Endothelial cell of umbilical vein (primary cell): ENCODE results near the gene MAP3K21. TPM values are rescaled to one million over a fixed set of nuclear protein-coding genes. Genes with fewer than 3 reads are reported as not detected.

Experiments used
- BruUV-seq: library from RNA; stranded (reverse); fragments of 400-500 nt; replicated peaks from 2 replicates; lab custom pipeline; 2021; lab: Mats Ljungman, UMichigan
- CTCF ChIA-PET: fragments of 300-600, 350-600 bp; sonication (Branson Sonifier 250); formaldehyde crosslinking; loops from one replicate; lab custom pipeline; 2021; ENCODE audit warnings: antibody characterized with exemption, inconsistent platforms; lab: Charles Lee
- POLR2A ChIA-PET: fragments of 300-600, 350-600 bp; sonication (Branson Sonifier 250); formaldehyde crosslinking; loops from one replicate; lab custom pipeline; 2021; ENCODE audit warnings: antibody characterized with exemption, inconsistent platforms; lab: Charles Lee
- DNase-seq: peaks from one replicate; pipeline ENCODE4 v3.0.0-alpha.2; 2011; ENCODE audit warnings: low read depth, low spot score
- FAIRE-seq: peaks from 2 replicates; lab custom pipeline; 2011; peaks lifted over from hg19 to GRCh38; lab: Jason Lieb, UNC
- H2AFZ ChIP-seq: 2 replicates; pipeline ENCODE4 v1.6.0; 2012; ENCODE audit warnings: low read depth, low read length, control low read depth, inconsistent platforms
- H3K27ac ChIP-seq: 2 replicates; pipeline ENCODE4 v1.5.1; 2011; ENCODE audit warnings: low read depth, mild to moderate bottlenecking, control low read depth, low read length, moderate library complexity; ENCODE audit not compliant: insufficient read depth
- H3K27me3 ChIP-seq, 2 experiments: 2 replicates each; pipeline versions ENCODE4 v1.6.0 to v1.6.1; 2011; ENCODE audit warnings: low read length in 2 of 2, mixed read lengths in 1 of 2; ENCODE audit not compliant: control insufficient read depth in 2 of 2, insufficient read depth in 2 of 2
- H3K36me3 ChIP-seq, 2 experiments: 2 replicates in 1 of 2; 3 replicates in 1 of 2; pipeline ENCODE4 v1.5.1; 2011; ENCODE audit warnings: low read length in 2 of 2, mild to moderate bottlenecking in 1 of 2, moderate library complexity in 1 of 2; ENCODE audit not compliant: control insufficient read depth in 2 of 2, insufficient read depth in 2 of 2; ENCODE audit errors: extremely low read depth in 1 of 2
- H3K4me1 ChIP-seq: 3 replicates; pipeline ENCODE4 v1.5.1; 2011; ENCODE audit warnings: mild to moderate bottlenecking, low read length; ENCODE audit not compliant: control insufficient read depth, insufficient read depth; ENCODE audit errors: extremely low read depth
- H3K4me2 ChIP-seq: 2 replicates; pipeline ENCODE4 v1.6.1; 2011; ENCODE audit warnings: low read length, control low read depth, mixed read lengths; ENCODE audit not compliant: insufficient read depth
- H3K4me3 ChIP-seq, 3 experiments: fragments of 200-600 bp in 1 of 3; sonication (generic), shearing (Covaris generic) in 1 of 3; replicated peaks in 1 of 3; 2 replicates each; pipeline ENCODE4 v1.5.1; 2011 to 2016; ENCODE audit warnings: control low read depth in 3 of 3, low read length in 3 of 3, mild to moderate bottlenecking in 2 of 3, inconsistent platforms in 1 of 3, low read depth in 1 of 3, moderate library complexity in 1 of 3; ENCODE audit not compliant: insufficient read depth in 1 of 3
- H3K79me2 ChIP-seq: 2 replicates; pipeline ENCODE4 v1.6.0; 2012; ENCODE audit warnings: low read length, inconsistent platforms; ENCODE audit not compliant: control insufficient read depth, insufficient read depth
- H3K9ac ChIP-seq: replicated peaks from 2 replicates; pipeline ENCODE3; 2011; ENCODE audit warnings: low read length, control low read depth; ENCODE audit not compliant: insufficient read depth; ENCODE audit errors: extremely low read depth
- H3K9me1 ChIP-seq: replicated peaks from 3 replicates; pipeline ENCODE4 v1.6.0; 2011; ENCODE audit warnings: mild to moderate bottlenecking, low read length; ENCODE audit not compliant: control insufficient read depth, insufficient read depth; ENCODE audit errors: extremely low read depth
- H3K9me3 ChIP-seq: replicated peaks from 2 replicates; pipeline ENCODE4 v1.5.1; 2012; ENCODE audit warnings: low read length, inconsistent platforms; ENCODE audit not compliant: control insufficient read depth, insufficient read depth
- H4K20me1 ChIP-seq: replicated peaks from 2 replicates; pipeline ENCODE3; 2011; ENCODE audit warnings: mild to moderate bottlenecking, low read length; ENCODE audit not compliant: control insufficient read depth, insufficient read depth; ENCODE audit errors: extremely low read depth
- CTCF ChIP-seq, 2 donors: IDR thresholded peaks; 1 replicate in 1 of 2; 2 replicates in 1 of 2; pipeline ENCODE4 v1.5.1; 2011; ENCODE audit warnings: low read length in 2 of 2, mild to moderate bottlenecking in 2 of 2, moderate library complexity in 2 of 2, control low read depth in 1 of 2, inconsistent platforms in 1 of 2, low read depth in 1 of 2; ENCODE audit not compliant: insufficient read depth in 1 of 2; ENCODE audit errors: extremely low read depth in 1 of 2
- EZH2 ChIP-seq: IDR thresholded peaks from 2 replicates; pipeline ENCODE4 v1.6.1; 2012; ENCODE audit warnings: borderline replicate concordance, low read depth, mild to moderate bottlenecking, moderate library complexity, low read length, inconsistent platforms; ENCODE audit not compliant: severe bottlenecking
- FOS ChIP-seq: IDR thresholded peaks from 2 replicates; pipeline ENCODE4 v1.6.1; 2011; ENCODE audit warnings: mild to moderate bottlenecking, low read length, moderate library complexity, borderline replicate concordance; ENCODE audit not compliant: insufficient read depth
- GATA2 ChIP-seq: IDR thresholded peaks from 2 replicates; pipeline ENCODE4 v1.7.0; 2011; ENCODE audit warnings: low read depth, mild to moderate bottlenecking, moderate library complexity, mixed read lengths, low read length; ENCODE audit not compliant: insufficient read length, insufficient read depth
- JUN ChIP-seq: IDR thresholded peaks from 2 replicates; pipeline ENCODE4 v1.6.1; 2011; ENCODE audit warnings: borderline replicate concordance, low read depth; ENCODE audit not compliant: insufficient read length, insufficient read depth
- MAX ChIP-seq: IDR thresholded peaks from 2 replicates; pipeline ENCODE4 v1.6.1; 2011; ENCODE audit not compliant: insufficient read depth, insufficient read length
- MYC ChIP-seq: IDR thresholded peaks from one replicate; pipeline ENCODE4 v1.6.1; 2011; ENCODE audit warnings: mild to moderate bottlenecking, low read depth, low read length
- POLR2A ChIP-seq: IDR thresholded peaks from 2 replicates; pipeline ENCODE4 v1.6.1; 2012; ENCODE audit warnings: low read depth, mild to moderate bottlenecking, control low read depth, low read length
- POLR2AphosphoS5 ChIP-seq: IDR thresholded peaks from 2 replicates; pipeline ENCODE4 v1.6.1; 2012; ENCODE audit warnings: low read depth, mild to moderate bottlenecking, control low read depth, low read length, moderate library complexity; ENCODE audit not compliant: insufficient read depth
- dilution Hi-C: fragments of 300-500 bp; cut with MboI; formaldehyde crosslinking; loops from one replicate; pipeline ENCODE4 v1.15.0; 2019; ENCODE audit warnings: low sequenced_read_pairs; ENCODE audit not compliant: extremely low pct_ligation_motif_present
- intact Hi-C: fragments of 100-400 bp; cut with micrococcal nuclease; formaldehyde crosslinking; loops from one replicate; pipeline ENCODE4 v1.10.0; 2022
- polyA plus RNA-seq, 4 experiments: library from polyadenylated mRNA; depleted of rRNA in 3 of 4; stranded (reverse) in 3 of 4; unstranded in 1 of 4; fragments of >200 nt; gene quantifications; 2 replicates each; pipeline versions ENCODE4 v1.2.1 to v1.2.3, GENCODE V29; 2011 to 2012; ENCODE audit warnings: missing spikeins in 1 of 4
- total RNA-seq: library from RNA; stranded (reverse); gene quantifications from 2 replicates; pipeline ENCODE4 v1.2.3, GENCODE V29; 2021

Gene MAP3K21
- total and polyA plus RNA-seq, 2 donors (not counting 3 experiments of a cell fraction or from before 2014, with no cell fraction given), result 0.65 to 0.95 TPM

GRCh38 chr1:233355841-233356704, 28.5 kb downstream of the MAP3K21 start:
- Histone ChIP-seq H3K4me2 (no peak overlapping the region), H3K9me1 (no peaks in the 10 kb centered on the region), H3K9ac (no peak overlapping the region), H3K9me3 (no peaks in the 10 kb centered on the region), H2AFZ (no peak overlapping the region), H3K27ac (no peak overlapping the region), H3K4me3 (no peak overlapping the region), H3K36me3 (no peaks in the 10 kb centered on the region), H3K79me2 (no peaks in the 10 kb centered on the region), H4K20me1 (no peaks in the 10 kb centered on the region), H3K27me3 (no peaks in the 10 kb centered on the region), H3K4me1 (peaks cover 4% of the 10 kb centered on the region)
- TF ChIP-seq JUN, result no peak
- no peak for TF ChIP-seq POLR2A
- TF ChIP-seq FOS, result no peak
- TF ChIP-seq MYC, result no peak
- TF ChIP-seq EZH2, result no peak
- no peak for TF ChIP-seq CTCF (IDR thresholded peaks at IDR 0.05; ENCODE audit: extremely low read depth in 1 of 2, insufficient read depth in 1 of 2, low read depth in 1 of 2, low read length in 2 of 2)
- no peak for TF ChIP-seq POLR2AphosphoS5
- no peak for TF ChIP-seq MAX
- TF ChIP-seq GATA2, result no peak
- ChIA-PET CTCF (no interaction called here), POLR2A (no interaction called here)
- FAIRE-seq, result no peak
- dilution Hi-C loops (no loop called here), intact Hi-C loops (no loop called here)
- DNase-seq, result no peak
- no TSS peak for BruUV-seq
